ENCODE measurements around the gene CTNND2.

The CTNND2 gene

GRCh38 chr5:11608530-11608929 is 295.7 kb downstream of the CTNND2 start:
- TF ChIP-seq CTCF (IDR thresholded peaks at IDR 0.05): no peak

- TF ChIP-seq CTCF (IDR thresholded peaks at IDR 0.05): no peak
These were observed 296.2 kb downstream of the CTNND2 start for GRCh38 chr5:11607944-11608483.

GRCh38 chr5:11602298-11602697 is 301.9 kb downstream of the CTNND2 start:
- no peak for TF ChIP-seq CTCF (IDR thresholded peaks at IDR 0.05)

- no peak for TF ChIP-seq CTCF (IDR thresholded peaks at IDR 0.05)
These were observed 304.7 kb downstream of the CTNND2 start for GRCh38 chr5:11599499-11599898.

GRCh38 chr5:11596657-11597071 is 307.6 kb downstream of the CTNND2 start:
- no peak for TF ChIP-seq CTCF (IDR thresholded peaks at IDR 0.05)

GRCh38 chr5:11596185-11596584 is 308.1 kb downstream of the CTNND2 start:
- no peak for TF ChIP-seq CTCF (IDR thresholded peaks at IDR 0.05)

- no peak for TF ChIP-seq CTCF (IDR thresholded peaks at IDR 0.05)
These were observed 309.2 kb downstream of the CTNND2 start for GRCh38 chr5:11595045-11595444.

- TF ChIP-seq CTCF (IDR thresholded peaks at IDR 0.05): no peak
These were observed 310.2 kb downstream of the CTNND2 start for GRCh38 chr5:11594021-11594420.

Measured in LNCAP (cell line).